NCI-H446 (cell line): ENCODE data around the gene AAK1.
"Not testable (repeated sequence)": the region's sequence is repeated elsewhere in the genome, so short reads cannot be mapped to it uniquely, and the experiment has no call there.

ENCODE experiments used
- DNase-seq, 2 experiments: peaks; one replicate each; lab custom pipeline; 2025; lab: John Stamatoyannopoulos, UW

AAK1 gene

DNA sequence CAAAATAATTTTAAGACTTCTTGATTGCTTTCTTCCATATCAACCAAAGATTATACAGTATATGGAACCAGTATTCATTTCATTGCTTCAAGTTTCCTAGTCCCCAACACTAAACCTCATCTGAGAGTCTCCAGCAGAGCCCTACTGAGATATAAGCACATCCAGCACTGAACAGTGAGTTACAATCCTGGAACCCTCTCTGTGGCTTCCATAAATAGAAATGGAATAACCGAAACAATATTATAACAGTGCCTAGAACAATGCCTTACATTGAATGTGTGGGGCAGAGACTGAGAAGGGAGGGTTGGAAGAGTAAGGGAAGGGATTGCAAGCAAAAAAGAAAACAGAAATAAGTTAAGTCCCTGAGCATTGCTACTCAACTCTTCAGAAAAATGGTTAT lies 18.9 kb downstream of the AAK1 start:
- no peak for DNase-seq

GRCh38 chr2:69624131-69624530 lies 19.4 kb downstream of the AAK1 start:
- no peak for DNase-seq

GRCh38 chr2:69623236-69623635 lies 20.3 kb downstream of the AAK1 start:
- DNase-seq: no peak

DNA sequence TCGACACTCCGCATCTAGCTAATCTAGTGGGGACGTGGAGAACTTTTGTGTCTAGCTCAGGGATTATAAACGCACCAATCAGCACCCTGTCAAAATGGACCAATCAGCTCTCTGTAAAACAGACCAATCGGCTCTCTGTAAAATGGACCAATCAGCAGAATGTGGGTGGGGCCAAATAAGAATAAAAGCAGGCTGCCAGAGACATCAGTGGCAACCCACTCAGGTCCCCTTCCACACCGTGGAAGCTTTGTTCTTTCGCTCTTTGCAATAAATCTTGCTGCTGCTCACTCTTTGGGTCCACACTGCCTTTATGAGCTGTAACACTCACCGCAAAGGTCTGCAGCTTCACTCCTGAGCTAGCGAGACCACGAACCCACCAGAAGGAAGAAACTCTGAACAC lies 20.7 kb downstream of the AAK1 start:
- DNase-seq: not testable (repeated sequence)

- not testable (repeated sequence) for DNase-seq
These were observed 21.5 kb downstream of the AAK1 start for GRCh38 chr2:69622017-69622540.

DNA sequence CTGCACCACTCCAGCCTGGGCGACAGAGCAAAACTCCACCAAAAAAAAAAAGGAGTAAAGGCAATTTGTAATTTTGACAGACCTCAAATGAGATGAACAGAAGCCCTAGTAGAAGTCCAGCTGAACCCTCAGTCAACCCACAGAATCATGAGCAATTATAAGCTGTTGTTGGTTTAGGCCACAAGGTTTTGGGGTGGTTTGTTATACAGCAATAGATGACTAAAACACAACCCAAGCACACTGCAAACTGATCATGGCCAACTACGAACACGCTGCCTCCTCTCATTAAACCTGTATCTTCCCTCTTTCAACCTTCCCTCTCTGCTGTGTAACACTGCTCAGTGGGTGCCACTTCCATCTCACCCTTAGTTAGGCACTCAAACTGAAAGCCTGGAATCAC lies 22.1 kb downstream of the AAK1 start:
- DNase-seq: no peak

- no peak for DNase-seq
These were observed 22.7 kb downstream of the AAK1 start for GRCh38 chr2:69620870-69621269.

- no peak for DNase-seq
These were observed 23.8 kb downstream of the AAK1 start for GRCh38 chr2:69619725-69620124.

DNA sequence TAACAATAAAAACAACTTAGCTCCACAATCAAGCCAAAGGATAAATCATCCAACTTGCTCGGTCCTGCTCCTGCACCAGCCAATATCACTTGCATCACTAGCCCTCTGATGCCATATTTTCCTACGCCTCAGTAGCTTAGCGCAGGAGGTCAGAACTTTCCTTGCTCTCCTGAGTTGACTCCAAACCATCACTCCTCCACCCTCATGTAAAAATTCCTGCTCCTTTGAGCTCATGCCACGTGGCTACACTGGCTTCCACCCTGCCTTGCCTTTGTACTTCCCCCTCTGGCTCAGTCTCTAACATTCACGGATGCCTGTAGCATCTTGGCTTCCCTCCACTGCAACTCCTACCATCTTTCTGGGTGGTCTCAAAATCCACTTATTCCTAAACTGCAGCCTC lies 25.2 kb downstream of the AAK1 start:
- DNase-seq: no peak

- no peak for DNase-seq
These were observed 25.8 kb downstream of the AAK1 start for GRCh38 chr2:69617744-69618143.

- DNase-seq: no peak
These were observed 26.8 kb downstream of the AAK1 start for GRCh38 chr2:69616755-69617154.

- DNase-seq: no peak
These were observed 27.6 kb downstream of the AAK1 start for GRCh38 chr2:69615969-69616368.

DNA sequence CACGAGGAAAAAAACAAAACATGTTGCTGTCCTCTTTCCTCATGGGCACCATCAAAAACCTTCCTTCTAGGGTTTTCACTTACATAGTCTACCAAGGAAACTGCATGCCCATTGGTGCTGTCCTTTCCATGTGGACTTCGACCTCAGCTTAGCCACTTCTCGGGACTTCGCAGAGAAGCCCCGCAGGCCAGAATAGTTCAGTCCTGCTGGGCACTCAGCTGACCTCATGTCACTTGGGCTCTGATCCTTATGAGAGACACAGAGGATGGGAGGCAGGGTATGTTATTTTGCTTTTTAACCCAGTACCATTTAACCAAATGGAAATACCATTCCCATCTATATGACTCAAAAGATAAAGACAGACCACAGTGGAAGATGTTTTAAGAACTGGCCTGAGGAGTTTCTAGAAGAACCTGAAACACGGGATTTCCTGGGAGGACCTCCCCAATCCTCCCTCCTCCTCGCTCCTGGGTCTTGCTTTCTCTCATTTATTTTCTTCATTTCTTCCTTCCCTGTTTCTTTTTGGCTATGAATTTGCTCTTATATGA lies 28.4 kb downstream of the AAK1 start:
- no peak for DNase-seq

- DNase-seq: no peak
These were observed 30.8 kb downstream of the AAK1 start for GRCh38 chr2:69612707-69613106.

DNA sequence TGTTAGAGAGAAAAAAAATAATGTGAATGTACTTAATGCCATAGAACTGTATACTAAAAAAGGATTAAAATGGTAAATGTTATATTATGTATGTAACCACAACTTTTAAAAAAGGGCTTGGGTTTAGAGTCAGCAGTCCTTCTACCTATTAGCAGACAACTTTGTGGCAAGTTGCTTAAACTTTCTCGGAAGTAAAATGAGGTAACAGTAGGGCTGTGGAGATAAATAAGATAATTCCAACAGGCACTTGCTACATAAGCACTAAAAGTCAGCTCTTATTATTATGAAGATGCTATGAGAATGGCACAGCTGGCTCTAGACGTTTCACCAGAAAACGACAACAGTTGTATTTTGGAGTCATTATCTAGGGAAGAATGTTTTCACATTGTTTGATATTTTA lies 31.3 kb downstream of the AAK1 start:
- no peak for DNase-seq

- no peak for DNase-seq
These were observed 35.4 kb downstream of the AAK1 start for GRCh38 chr2:69608109-69608508.

GRCh38 chr2:69606771-69607170 lies 36.8 kb downstream of the AAK1 start:
- DNase-seq: not testable (repeated sequence)

DNA sequence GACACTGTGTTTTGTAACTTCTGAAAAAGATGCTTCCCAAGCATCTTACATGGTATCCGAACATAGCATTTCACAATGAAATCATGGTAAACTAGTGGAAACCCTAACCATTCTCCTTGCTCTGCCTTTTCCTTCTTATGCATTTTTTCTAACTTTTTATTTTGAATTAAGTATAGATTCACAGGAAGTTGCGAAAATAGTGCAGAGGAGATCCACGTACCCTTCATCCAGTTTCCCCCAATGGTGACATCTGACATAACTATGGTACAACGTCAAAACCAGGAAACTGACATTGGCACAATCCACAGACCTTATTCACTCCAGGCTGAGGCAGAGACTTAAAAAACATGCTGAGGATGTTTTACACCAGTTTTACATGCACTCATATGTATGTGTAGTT lies 38.3 kb downstream of the AAK1 start:
- no peak for DNase-seq

GRCh38 chr2:69604836-69605235 lies 38.7 kb downstream of the AAK1 start:
- DNase-seq: no peak

DNA sequence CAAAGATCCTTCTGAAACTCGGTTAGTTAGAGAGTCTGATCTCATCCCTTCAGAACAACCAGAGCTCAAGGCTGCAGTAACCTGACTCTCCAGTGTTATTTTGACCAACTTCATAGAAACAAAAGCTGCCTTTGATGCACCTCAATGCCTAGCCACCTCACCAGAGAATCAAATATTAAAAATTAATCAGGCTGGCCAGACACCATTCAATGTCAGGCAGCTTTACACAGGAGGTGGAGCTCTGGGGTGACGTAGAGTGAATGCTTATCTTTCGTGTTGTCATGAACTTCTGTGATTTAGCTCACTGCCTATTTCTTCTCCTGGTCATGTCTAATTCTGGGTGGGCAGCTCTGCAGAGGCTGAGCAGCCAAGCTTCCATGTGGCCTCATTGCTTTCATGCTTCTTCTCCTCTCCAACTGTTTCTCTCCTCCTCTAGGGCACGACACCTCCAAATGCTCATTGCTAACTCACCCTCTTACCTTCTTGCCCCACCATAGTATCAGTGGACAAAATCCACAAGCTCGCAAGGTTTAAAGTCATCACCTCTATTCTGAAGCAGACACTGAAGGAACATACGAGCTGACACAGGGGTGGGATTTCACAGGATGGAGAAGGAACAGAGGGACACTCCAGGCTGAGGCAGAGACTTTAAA lies 39.4 kb downstream of the AAK1 start:
- DNase-seq: no peak

DNA sequence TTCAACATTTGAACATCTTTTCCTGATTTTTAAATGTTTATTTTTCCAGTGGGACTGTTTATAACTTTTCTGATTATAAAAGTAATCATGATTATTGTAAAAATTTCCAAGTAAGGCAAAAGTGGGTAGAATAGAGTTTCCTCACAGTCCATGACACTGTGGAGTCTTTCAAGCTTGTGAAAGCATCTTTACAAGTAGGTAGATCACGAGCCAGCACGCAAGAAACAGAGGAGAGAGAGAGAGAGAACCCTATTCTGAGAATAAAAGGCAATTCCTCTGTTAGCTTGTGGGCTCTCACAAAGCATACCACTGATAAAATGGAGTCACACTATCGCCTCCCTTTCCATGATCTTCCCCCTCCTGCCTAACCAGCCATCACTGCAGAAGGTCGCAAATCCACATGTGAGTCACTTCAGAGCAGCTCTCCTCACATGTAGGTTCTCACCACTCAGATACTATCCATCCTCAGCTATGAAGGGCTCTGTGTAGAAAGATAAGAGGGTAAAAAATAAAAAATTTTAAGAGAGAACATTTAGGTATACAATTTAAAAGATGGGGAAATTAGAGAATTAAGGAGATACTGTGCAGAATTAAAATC lies 40.3 kb downstream of the AAK1 start:
- no peak for DNase-seq

GRCh38 chr2:69601179-69601612 lies 42.3 kb downstream of the AAK1 start:
- no peak for DNase-seq

DNA sequence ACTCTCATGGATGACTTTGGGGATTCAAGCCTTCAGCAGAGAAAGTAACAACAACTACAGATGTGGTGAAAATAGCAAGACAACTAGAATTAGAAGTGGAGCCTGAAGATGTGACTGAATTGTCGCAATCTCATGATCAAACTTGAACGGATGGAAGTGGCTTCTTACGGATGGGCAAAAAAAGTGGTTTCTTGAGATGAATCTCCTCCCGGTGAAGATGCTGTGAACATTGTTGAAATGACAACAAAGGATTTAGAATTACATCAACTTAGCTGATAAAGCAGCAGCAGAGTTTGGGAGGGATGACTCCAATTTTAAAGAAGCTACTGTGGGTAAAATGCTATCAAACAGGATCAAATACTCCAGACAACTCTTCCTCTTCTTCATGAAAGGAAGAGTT lies 43.1 kb downstream of the AAK1 start:
- no peak for DNase-seq
